ENCODE data around the gene PVALEF.

GRCh38 chr17:81140695-81141094, 24.6 kb upstream of the PVALEF start:
- TF ChIP-seq CTCF (conservative IDR thresholded peaks at IDR 0.05 in 1 of 2, IDR thresholded peaks at IDR 0.05 in 1 of 2; ENCODE audit: low read depth in 1 of 2, low read length in 2 of 2) (no peak), EZH2 (IDR thresholded peaks at IDR 0.05; ENCODE audit: low read length, missing control alignments) (no peak)
